HG02642 (cell line): ENCODE results near the gene ETV6.
"Not testable (repeated sequence)": the region's sequence is repeated elsewhere in the genome, so short reads cannot be mapped to it uniquely, and the experiment has no call there.

Source experiments
- ATAC-seq: cut with Tn5 transposase; IDR thresholded peaks from one replicate; pipeline ENCODE4 v1.9.1; 2021; ENCODE audit warnings: mild to moderate bottlenecking; ENCODE audit not compliant: unreplicated experiment, poor library complexity

Gene ETV6

DNA sequence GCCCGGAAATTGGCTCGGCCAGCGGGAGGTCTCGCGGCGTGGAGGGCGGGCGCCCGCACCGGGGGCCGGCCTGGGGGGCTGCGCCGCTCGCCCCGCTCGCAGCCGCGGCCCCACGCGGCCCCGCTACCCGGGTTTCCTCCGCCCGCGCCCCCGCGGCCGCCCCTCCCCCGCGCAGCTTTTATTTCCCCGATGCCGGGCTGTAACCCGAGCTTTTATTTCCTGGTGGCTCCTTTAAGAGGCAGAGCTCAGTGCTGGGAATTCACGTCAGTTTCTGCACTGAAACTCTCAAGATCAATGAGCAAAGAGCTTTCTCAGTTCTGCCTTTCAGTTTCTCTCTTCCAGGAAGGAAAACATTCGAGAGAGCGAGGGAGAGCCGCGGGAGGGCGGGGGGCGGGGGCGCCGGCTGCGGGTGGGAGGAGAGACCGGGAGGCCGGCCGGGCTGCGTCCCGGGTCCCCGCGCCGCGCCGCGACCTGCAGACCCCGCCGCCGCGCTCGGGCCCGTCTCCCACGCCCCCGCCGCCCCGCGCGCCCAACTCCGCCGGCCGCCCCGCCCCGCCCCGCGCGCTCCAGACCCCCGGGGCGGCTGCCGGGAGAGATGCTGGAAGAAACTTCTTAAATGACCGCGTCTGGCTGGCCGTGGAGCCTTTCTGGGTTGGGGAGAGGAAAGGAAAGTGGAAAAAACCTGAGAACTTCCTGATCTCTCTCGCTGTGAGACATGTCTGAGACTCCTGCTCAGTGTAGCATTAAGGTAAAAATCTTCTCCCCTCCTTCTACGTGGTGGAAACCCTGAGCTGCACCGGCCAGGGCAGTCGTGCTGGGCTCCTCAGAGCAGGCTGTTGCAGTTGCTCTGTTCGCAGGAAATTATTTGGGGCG is at the start of gene ETV6:
Gene ETV6 (plus strand): TSS at position 262 of the 873 bp plus-strand sequence. CDS start 454 bp downstream, at position 716.
- ATAC-seq, result peak; percentile 50

DNA sequence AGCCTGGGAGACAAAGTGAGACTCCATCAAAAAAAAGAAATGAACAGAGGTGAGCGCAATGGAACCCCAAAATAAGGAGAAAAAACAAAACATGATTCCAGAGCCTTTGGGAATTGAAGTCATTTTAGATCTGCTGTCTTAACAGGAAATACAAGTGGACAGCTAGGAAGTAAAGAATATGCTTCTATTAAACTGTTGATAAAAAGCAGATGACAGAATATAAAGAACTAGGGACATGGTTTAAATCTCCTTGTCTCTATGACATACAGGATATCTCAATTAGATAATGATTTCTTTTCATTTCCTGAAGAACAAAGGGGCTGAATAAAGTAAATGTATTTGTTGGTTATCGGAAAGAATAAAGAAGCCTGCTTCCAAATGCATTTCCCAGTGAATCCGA is 49.3 kb upstream of the ETV6 start:
- ATAC-seq, result no peak

- no peak for ATAC-seq
Observed at GRCh38 chr12:11601647-11602046, 47.8 kb upstream of the ETV6 start.

- ATAC-seq, result no peak
Observed at GRCh38 chr12:11607313-11608081, 42.0 kb upstream of the ETV6 start.

GRCh38 chr12:11609045-11609444 is 40.4 kb upstream of the ETV6 start:
- no peak for ATAC-seq

DNA sequence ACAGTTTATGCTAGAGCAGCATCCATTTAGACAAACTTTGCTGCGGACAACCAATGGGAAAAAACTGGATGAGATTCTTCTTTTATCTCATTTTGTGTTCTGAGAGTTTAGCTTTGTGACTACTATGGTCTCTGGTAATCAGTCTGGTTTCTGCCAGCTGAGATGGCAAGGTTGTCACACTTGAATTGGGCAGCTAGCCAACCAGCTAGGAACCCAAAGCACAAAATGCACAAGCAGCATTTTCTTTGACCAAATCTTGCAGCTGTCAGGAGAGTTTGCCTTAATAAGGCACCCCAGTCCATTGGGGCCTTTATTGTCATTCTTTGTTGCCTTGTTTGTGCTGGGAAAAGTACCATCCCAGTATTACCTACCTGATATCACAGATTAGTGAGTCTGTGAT is 34.0 kb upstream of the ETV6 start:
- no peak for ATAC-seq

DNA sequence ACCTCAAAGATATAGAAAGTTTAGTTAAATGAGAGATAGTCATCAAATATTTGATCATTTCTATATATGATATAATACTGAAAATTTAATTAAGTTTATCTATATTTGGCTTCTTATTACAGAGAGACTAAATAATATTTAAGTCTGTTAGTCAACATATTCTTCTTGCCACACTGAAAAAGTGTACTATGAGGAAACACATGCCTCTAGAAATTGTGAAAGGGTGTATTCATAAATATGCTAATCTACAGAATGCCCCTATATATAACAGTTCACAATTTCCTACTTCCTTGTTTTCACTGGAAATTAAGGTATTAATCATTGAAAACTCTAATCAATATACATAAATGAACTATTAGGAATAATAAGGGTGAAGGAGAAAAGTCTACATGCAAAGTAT is 31.4 kb upstream of the ETV6 start:
- ATAC-seq, result no peak

DNA sequence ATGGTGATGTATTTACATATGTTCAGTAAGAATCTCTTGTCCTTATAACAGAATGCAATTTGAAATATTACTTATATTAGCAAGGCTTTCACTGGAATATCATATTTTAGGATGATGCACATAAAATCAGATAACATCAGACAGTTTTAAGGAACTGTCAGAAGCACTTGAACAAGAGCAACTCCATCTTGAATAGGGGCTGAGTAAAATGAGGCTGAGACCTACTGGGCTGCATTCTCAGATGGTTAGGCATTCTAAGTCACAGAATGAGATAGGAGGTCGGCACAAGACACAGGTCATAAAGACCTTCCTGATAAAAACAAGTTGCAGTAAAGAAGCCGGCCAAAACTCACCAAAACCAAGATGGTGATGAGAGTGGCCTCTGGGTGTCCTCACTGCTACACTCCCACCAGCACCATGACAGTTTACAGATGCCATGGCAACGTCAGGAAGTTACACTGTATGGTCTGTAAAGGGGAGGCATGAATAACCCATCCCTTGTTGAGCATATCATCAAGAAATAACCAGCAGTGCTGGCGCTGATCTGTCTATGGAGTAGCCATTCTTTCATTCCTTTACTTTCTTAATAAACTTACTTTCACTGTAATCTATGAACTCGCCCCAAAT is 27.6 kb upstream of the ETV6 start:
- ATAC-seq, result no peak

GRCh38 chr12:11622876-11623281 is 26.6 kb upstream of the ETV6 start:
- no peak for ATAC-seq

DNA sequence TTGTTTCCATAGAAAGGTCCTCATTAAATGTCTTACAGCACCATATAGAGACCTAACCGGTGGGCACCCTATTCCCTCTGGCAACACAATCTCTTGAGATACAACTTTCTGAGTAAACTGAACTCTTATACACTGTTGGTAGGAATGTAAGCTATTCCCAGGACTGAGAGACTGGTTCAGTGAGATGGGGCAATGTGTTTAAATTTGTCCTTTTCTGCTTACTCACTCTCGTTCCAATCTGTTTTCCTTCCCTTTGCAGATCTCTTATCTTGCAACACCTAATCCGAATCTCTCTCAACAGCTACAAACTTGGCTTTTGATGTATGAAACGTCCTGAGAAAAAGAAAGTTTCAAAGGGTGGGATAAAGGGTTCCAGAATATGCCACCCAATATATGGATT is 26.1 kb upstream of the ETV6 start:
- ATAC-seq, result no peak

DNA sequence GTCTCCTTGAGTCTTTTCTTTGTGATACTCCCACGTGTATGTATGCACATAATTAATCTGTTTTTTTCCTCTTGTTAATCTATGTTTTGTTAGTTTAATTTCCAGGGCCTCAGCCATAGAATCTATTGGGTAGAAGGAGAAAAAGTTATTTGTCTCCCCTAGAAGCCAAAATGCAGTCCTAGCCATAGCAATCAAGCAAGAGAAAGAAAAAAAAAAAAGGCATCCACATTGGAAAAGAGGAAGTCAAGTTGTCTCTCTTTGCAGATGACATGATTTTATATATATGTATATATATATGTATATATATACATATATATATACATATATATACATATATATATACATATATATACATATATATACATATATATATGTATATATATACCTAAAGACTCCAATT is 25.4 kb upstream of the ETV6 start:
- ATAC-seq, result no peak

- ATAC-seq, result not testable (repeated sequence)
Observed at GRCh38 chr12:11627709-11628108, 21.8 kb upstream of the ETV6 start.

GRCh38 chr12:11628353-11628752 is 21.1 kb upstream of the ETV6 start:
- no peak for ATAC-seq

DNA sequence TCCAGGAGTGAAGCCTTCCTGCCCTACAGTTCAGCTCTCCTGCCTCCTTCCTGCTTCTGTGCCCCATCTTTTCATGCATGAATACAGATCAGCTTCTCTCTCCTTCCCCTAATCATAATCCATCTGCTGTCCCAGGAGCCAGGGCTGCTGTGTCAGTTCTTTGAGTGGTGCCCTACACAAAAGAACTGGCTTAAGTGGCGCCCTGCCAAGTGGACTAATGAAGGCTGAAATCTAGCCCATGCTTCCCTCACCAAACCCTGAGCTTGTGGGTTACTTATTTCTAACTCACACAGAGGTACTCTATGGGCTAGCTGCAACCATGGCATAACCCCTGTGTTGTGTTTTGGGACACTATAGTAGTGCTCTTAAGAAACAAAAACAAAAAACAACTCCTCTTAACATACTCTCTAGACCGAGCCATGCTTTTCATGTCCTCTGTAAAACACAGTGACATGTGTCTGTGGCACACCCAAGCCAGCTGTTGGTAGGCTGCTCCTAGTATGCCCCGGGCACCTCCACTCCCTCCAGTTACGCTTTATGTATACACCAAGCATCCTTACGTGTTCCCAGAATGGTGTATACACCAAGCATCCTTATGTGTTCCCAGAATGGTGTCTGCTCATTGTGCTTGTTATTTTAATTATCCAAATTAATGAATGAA is 19.3 kb upstream of the ETV6 start:
- no peak for ATAC-seq

DNA sequence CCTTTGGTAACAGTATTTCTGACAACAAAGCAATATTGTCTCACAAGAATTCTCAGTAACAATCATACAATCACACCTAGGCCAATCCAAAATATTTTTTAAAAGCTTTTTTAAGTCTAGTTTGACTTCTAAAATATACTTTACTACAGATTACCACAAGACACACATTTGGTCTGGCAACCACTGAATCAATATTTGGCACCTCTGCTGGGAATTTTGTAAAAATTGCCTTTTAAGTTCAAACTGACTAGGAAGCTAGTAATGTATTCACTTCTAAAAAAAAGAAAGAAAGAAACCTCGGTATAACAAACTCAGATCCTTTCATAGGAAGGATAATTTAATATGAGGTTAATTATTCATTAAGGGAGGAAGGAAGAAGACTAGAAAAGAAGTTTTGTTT is 18.2 kb upstream of the ETV6 start:
- ATAC-seq, result no peak

GRCh38 chr12:11631881-11632280 is 17.6 kb upstream of the ETV6 start:
- not testable (repeated sequence) for ATAC-seq

DNA sequence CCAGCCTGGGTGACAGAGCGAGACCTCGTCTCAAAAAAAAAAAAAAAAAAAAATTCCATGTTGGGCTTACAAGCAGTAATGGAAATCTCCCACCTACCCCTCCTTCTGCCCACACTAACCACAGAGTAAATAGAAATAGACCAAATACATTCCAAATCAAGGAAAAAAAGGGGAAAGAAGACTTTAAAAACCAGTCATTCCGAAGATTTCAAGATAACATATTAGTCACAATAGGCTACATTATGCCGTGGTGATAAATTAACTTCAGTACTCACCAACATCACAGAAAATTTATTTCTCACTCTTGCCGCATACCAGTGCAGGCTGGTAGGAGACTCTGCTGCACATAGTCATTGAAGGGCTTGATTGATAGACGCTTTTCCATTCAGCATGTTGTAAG is 15.5 kb upstream of the ETV6 start:
- no peak for ATAC-seq

DNA sequence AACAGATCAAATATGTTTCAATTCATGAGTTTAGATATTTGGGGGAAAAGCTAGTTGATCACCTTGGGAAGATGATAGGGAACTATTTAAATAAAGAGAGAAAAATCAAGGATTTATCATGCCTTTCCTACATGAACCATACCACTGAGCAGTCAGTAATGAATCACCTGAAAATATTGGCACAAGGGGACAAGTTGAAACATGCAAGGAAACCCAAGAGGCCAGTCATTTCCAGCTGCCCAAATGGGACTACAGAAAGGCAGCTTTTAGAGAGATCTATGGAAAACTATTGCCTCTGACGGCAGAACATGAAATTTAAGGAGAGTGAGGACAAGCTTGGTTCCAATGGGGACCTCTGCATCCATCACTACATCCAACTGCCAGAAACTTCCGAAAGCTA is 14.1 kb upstream of the ETV6 start:
- ATAC-seq, result no peak

DNA sequence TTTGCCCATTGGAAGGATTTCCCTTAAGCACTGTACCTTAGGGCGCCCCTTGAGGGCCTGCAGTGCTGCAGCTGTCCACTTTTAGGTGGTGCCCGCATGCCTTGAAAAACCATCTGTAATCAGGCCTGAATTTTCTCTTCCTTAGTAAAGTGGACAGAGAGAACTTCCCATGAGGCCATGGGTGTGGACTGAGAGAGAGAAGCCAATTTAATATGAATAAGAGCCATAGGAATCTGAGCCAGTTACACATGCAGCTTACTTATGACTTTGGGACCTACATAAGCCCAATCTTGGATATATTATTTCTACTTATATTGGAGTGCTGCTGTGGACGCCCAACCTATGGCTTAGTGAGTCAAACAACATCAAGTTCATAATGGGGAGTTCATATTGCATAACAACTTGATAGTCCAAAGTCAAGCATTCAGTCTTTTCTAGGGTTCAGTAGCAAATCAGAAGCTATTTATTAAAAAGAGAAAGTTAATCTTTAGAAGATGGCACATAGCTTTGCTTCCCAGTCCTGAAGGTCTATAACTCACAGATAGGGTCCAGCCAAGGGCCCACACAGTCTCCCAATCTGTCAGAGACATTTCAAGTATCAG is 11.1 kb upstream of the ETV6 start:
- ATAC-seq, result no peak

DNA sequence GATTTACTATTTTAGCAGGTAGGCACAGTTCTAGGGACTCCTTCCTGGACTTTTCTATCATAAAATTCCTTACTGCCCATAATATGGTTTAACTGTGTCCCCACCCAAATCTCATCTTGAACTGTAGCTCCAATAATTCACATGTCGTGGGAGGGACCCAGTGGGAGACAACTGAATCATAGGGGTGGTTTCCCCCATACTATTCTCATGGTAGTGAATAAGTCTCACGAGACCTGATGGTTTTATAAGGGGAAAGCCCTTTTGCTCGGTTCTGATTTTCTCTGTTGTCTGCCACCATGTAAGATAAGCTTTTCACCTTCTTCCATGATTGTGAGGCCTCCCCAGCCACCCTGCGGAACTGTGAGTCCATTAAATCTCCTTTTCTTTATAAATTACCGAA is 10.0 kb upstream of the ETV6 start:
- no peak for ATAC-seq
